Skin of body (tissue), 2 donors: Measurements from ENCODE around the gene ASS1. TPM values are rescaled to one million over a fixed set of nuclear protein-coding genes. Genes with fewer than 3 reads are reported as not detected.
"Not testable (repeated sequence)": the region's sequence is repeated elsewhere in the genome, so short reads cannot be mapped to it uniquely, and the experiment has no call there.

Experiments
- DNase-seq: peaks from one replicate; lab custom pipeline; 2025; lab: John Stamatoyannopoulos, UW
- total RNA-seq: library from RNA; depleted of rRNA; stranded (reverse); fragments of >200 nt; gene quantifications from one replicate; pipeline ENCODE4 v1.2.3, GENCODE V29; 2014

ASS1 gene
- 126 TPM for total RNA-seq

- no peak for DNase-seq
Observed at GRCh38 chr9:130444565-130445221, at the start of gene ASS1. Gene ASS1 (plus strand): TSS chr9:130444961. CDS start chr9:130452229, 7,268 bp downstream.

GRCh38 chr9:130395810-130396435 is 48.8 kb upstream of the ASS1 start:
- DNase-seq: no peak

GRCh38 chr9:130396581-130396980 is 48.2 kb upstream of the ASS1 start:
- no peak for DNase-seq

GRCh38 chr9:130398487-130399240 is 46.1 kb upstream of the ASS1 start:
- DNase-seq: no peak

- DNase-seq: no peak
Observed at GRCh38 chr9:130399768-130400167, 45.0 kb upstream of the ASS1 start.

- no peak for DNase-seq
Observed at GRCh38 chr9:130400870-130401269, 43.9 kb upstream of the ASS1 start.

- DNase-seq: not testable (repeated sequence)
Observed at GRCh38 chr9:130401742-130402141, 43.0 kb upstream of the ASS1 start.

GRCh38 chr9:130402243-130402642 is 42.5 kb upstream of the ASS1 start:
- no peak for DNase-seq

- no peak for DNase-seq
Observed at GRCh38 chr9:130402645-130403440, 41.9 kb upstream of the ASS1 start.

GRCh38 chr9:130405657-130406257 is 39.0 kb upstream of the ASS1 start:
- DNase-seq: no peak

- no peak for DNase-seq
Observed at GRCh38 chr9:130406278-130406895, 38.4 kb upstream of the ASS1 start.

- no peak for DNase-seq
Observed at GRCh38 chr9:130407916-130408663, 36.7 kb upstream of the ASS1 start.

GRCh38 chr9:130408669-130409068 is 36.1 kb upstream of the ASS1 start:
- no peak for DNase-seq

- no peak for DNase-seq
Observed at GRCh38 chr9:130409246-130409645, 35.5 kb upstream of the ASS1 start.

GRCh38 chr9:130410443-130410842 is 34.3 kb upstream of the ASS1 start:
- DNase-seq: no peak

GRCh38 chr9:130411566-130411915 is 33.2 kb upstream of the ASS1 start:
- DNase-seq: no peak

GRCh38 chr9:130414081-130414731 is 30.6 kb upstream of the ASS1 start:
- no peak for DNase-seq

- no peak for DNase-seq
Observed at GRCh38 chr9:130414910-130415746, 29.6 kb upstream of the ASS1 start.

- no peak for DNase-seq
Observed at GRCh38 chr9:130417602-130418001, 27.2 kb upstream of the ASS1 start.
